Esophagus muscularis mucosa (tissue), 3 donors: Measurements from ENCODE around the gene DNAH10.

Experiments
- CTCF ChIP-seq, 3 experiments: fragments of 200-600 bp in 2 of 3; fragments of 450-650 bp in 1 of 3; sonication (generic) in 2 of 3; IDR thresholded peaks; one replicate each; pipeline ENCODE4 v1.5.1; 2017 to 2019; ENCODE audit warnings: antibody characterized with exemption in 3 of 3, mild to moderate bottlenecking in 2 of 3, moderate library complexity in 1 of 3
- EP300 ChIP-seq: sonication (generic); formaldehyde crosslinking; IDR thresholded peaks from one replicate; pipeline ENCODE4 v1.6.1; 2017; ENCODE audit warnings: antibody characterized with exemption

DNA sequence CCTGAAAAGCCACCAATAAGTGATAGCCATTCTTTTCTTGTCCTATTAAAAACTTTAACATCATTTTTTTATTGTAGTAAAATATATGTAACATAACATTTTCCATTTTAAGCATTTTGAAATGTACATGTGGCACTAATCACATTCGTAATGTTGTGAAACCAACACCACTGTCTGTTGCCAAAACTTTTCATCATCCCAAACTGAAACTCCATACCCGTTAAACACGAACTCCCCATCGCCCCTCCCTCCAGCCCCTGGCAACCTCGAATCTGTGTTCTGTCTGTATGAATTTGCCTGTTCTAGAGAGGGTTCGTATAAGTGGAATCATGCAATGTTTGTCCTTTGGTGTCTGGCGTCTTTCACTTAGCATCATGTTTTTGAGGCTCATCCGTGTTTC is 134.7 kb downstream of the DNAH10 start:
- TF ChIP-seq CTCF (IDR thresholded peaks at IDR 0.05): no peak
- no peak for TF ChIP-seq EP300
